CD4-positive, alpha-beta T cell treated with Interleukin-6 for 4 hours (primary cell): ENCODE data around the gene LGI4.

Source experiments
- DNase-seq: peaks from one replicate; pipeline ENCODE4 v3.0.0-alpha.2; 2020; ENCODE audit warnings: mixed read lengths

Gene LGI4

DNA sequence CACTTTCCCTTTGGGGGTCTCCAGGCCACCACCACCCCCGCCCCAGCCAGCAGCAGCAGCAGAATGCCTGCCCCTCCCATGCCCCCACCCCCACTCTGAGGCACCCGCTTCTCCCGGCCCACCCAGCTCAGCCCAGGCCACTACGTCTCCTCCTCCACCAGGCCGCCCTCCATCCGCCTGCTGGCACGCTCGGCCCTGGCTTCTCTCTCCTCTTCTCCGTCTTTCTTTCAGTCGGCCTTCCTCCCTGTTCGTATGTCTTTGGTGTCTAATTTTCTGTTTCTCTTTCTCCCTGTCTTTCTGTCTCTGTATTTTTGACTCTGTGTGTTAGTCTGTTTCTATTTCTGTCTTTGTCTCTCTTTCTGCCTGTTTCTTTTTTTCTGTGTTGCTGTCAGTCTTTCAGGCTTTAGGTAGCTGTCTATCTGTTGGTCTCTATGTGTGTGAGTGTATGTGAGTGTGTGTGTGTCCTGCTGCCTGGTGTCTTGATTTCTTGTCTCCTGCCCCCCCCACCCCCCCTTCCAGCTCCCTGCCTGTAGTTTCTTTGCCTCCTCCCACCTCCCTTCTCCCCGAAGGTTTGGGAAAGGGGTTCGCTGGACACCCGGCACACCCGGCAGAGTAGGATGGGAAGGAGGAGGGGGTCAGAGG lies at the start of gene LGI4:
TSS of gene LGI4 (minus strand) at position 459 of the 642 bp plus-strand sequence. CDS start at position 80, 379 bp downstream.
- no peak for DNase-seq

DNA sequence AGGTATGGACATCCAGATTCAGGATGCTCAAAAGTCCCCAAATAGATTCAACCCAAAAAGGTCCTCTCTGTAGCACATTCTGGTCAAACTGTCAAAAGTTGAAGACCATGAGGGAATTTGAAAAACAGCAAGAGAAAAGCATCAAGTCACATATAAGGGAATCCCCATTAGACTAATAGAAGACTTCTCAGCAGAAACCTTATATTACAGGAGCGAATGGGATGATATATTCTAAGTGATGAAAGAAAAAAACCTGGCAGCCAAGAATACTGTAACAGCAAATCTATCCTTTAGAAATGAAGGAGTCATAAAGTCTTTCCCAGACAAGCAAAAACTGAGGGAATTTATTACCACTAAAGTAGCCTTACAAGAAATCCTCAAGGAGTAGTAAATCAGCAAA lies 49.4 kb upstream of the LGI4 start:
- no peak for DNase-seq

GRCh38 chr19:35181387-35181786 lies 46.5 kb upstream of the LGI4 start:
- DNase-seq = no peak

GRCh38 chr19:35179830-35180229 lies 45.0 kb upstream of the LGI4 start:
- DNase-seq = no peak

GRCh38 chr19:35178701-35179100 lies 43.8 kb upstream of the LGI4 start:
- DNase-seq = no peak

- DNase-seq = no peak
Observed at GRCh38 chr19:35177377-35178274, 42.8 kb upstream of the LGI4 start.

- no peak for DNase-seq
Observed at GRCh38 chr19:35176181-35176570, 41.3 kb upstream of the LGI4 start.

DNA sequence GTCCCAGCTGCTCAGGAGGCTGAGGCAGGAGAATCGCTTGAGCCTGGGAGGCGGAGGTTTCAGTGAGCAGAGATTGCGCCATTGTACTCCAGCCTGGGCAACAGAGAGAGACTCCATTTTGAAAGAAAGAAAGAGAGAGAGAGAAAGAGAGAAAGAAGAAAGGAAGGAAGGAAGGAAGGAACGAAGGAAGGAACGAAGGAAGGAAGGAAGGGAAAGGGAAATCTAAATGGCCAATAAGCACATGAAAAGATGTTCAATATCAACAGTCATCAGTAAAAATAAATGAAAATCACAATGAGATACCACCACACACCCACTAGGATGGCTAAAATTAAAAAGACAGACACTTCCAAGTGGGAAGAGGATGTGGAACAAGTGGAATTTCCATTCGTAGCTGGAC lies 39.4 kb upstream of the LGI4 start:
- DNase-seq = no peak

GRCh38 chr19:35171730-35172129 lies 36.9 kb upstream of the LGI4 start:
- peak; percentile 32 for DNase-seq

- no peak for DNase-seq
Observed at GRCh38 chr19:35170359-35171061, 35.7 kb upstream of the LGI4 start.

- no peak for DNase-seq
Observed at GRCh38 chr19:35169221-35169995, 34.5 kb upstream of the LGI4 start.

DNA sequence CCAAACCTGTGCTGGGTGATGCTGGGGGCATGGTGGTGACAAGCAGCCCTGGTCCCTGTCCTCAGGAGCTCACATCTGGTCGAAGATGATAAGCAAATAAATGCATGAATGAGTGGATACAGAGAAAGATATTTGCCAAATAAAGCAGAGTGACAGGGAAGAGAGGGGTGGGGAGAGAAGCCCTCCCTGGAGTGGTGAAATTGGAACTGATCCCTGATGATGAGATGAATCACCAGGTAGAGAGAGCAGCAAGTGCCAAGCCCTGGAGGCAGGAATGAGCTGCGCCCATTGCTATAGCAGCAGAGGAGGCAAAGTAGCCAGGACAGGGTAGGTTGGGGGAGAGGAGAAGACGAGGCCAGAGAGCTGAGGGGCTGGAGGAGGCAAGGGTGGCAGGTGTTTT lies 33.3 kb upstream of the LGI4 start:
- no peak for DNase-seq

GRCh38 chr19:35167251-35168119 lies 32.6 kb upstream of the LGI4 start:
- peak; percentile 43 for DNase-seq

GRCh38 chr19:35166100-35167063 lies 31.5 kb upstream of the LGI4 start:
- DNase-seq = no peak

- no peak for DNase-seq
Observed at GRCh38 chr19:35165200-35166058, 30.6 kb upstream of the LGI4 start.

DNA sequence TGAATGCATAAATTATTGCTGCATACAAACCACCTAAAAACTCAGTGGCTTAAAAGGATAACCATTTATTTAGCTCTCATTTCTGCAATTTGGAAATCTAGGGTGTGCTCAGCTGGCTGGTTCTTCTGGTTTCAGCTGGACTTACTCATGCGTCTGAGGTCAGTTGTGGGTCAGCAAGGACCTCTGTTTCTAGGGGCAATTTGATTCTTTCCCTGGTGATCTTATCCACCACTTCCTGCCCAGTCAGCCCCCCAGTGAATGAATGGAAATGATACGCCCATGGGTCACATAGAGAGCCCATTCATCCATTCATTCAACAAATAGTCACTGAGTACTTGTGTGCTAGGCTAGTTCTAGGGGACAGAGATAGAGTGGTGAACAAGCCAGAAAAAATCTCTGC lies 29.6 kb upstream of the LGI4 start:
- no peak for DNase-seq

GRCh38 chr19:35162471-35163326 lies 27.8 kb upstream of the LGI4 start:
- no peak for DNase-seq

- no peak for DNase-seq
Observed at GRCh38 chr19:35161434-35161743, 26.5 kb upstream of the LGI4 start.
